H9 (cell line): ENCODE results near the gene STX3. TPM values are rescaled to one million over a fixed set of nuclear protein-coding genes. Genes with fewer than 3 reads are reported as not detected.

ENCODE experiments used
- DNase-seq: peaks from one replicate; pipeline ENCODE4 v3.0.0-alpha.2; 2017
- H2AFZ ChIP-seq: one replicate; pipeline ENCODE4 v1.6.1; 2013; ENCODE audit warnings: mild to moderate bottlenecking, low read length, control low read depth, moderate library complexity
- H2AK5ac ChIP-seq: 2 replicates; pipeline ENCODE4 v1.6.1; 2013; ENCODE audit warnings: low read length, control low read depth, mixed read lengths; ENCODE audit not compliant: insufficient read length
- H2BK120ac ChIP-seq: one replicate; pipeline ENCODE4 v1.6.1; 2013; ENCODE audit warnings: low read depth, mild to moderate bottlenecking, low read length, control low read depth, inconsistent platforms; ENCODE audit not compliant: poor library complexity, severe bottlenecking
- H2BK12ac ChIP-seq: 2 replicates; pipeline ENCODE4 v1.6.1; 2013; ENCODE audit warnings: low read length, control low read depth, mixed read lengths, low read depth; ENCODE audit not compliant: insufficient read length
- H2BK15ac ChIP-seq: 2 replicates; pipeline ENCODE4 v1.6.1; 2013; ENCODE audit warnings: low read depth, low read length, control low read depth
- H2BK20ac ChIP-seq: one replicate; pipeline ENCODE4 v1.6.1; 2013; ENCODE audit warnings: low read depth, mild to moderate bottlenecking, low read length, control low read depth, inconsistent platforms; ENCODE audit not compliant: poor library complexity, severe bottlenecking
- H2BK5ac ChIP-seq: 2 replicates; pipeline ENCODE4 v1.6.1; 2013; ENCODE audit warnings: low read length, control low read depth, mixed read lengths; ENCODE audit not compliant: insufficient read length
- H3K14ac ChIP-seq: 2 replicates; pipeline ENCODE4 v1.6.1; 2013; ENCODE audit warnings: low read length, control low read depth; ENCODE audit not compliant: insufficient read depth
- H3K18ac ChIP-seq: 2 replicates; pipeline ENCODE4 v1.6.1; 2013; ENCODE audit warnings: low read depth, mild to moderate bottlenecking, mixed read lengths, low read length, control low read depth; ENCODE audit not compliant: insufficient read length
- H3K23ac ChIP-seq: 2 replicates; pipeline ENCODE4 v1.6.1; 2013; ENCODE audit warnings: low read length, control low read depth, mixed read lengths, low read depth; ENCODE audit not compliant: insufficient read length
- H3K23me2 ChIP-seq: 2 replicates; pipeline ENCODE4 v1.6.1; 2013; ENCODE audit warnings: low read depth, mild to moderate bottlenecking, mixed read lengths, low read length, control low read depth; ENCODE audit not compliant: insufficient read length, poor library complexity, severe bottlenecking
- H3K27ac ChIP-seq: 2 replicates; pipeline ENCODE4 v1.5.1; 2013; ENCODE audit warnings: low read length, control low read depth, mixed read lengths, low read depth; ENCODE audit not compliant: insufficient read length
- H3K27me3 ChIP-seq: 2 replicates; pipeline ENCODE4 v1.6.1; 2013; ENCODE audit warnings: low read length, control low read depth, inconsistent platforms; ENCODE audit not compliant: insufficient read depth
- H3K4ac ChIP-seq: 2 replicates; pipeline ENCODE4 v1.6.1; 2013; ENCODE audit warnings: low read depth, mild to moderate bottlenecking, control low read depth, inconsistent platforms, low read length, moderate library complexity
- H3K4me1 ChIP-seq: 2 replicates; pipeline ENCODE4 v1.6.1; 2013; ENCODE audit warnings: low read length, control low read depth, inconsistent platforms; ENCODE audit not compliant: insufficient read depth
- H3K4me2 ChIP-seq: 2 replicates; pipeline ENCODE4 v1.6.1; 2013; ENCODE audit warnings: low read length, control low read depth, mixed read lengths; ENCODE audit not compliant: insufficient read length, insufficient read depth
- H3K56ac ChIP-seq: 2 replicates; pipeline ENCODE4 v1.6.1; 2013; ENCODE audit warnings: low read depth, mild to moderate bottlenecking, mixed read lengths, low read length, control low read depth; ENCODE audit not compliant: insufficient read length
- H3K79me1 ChIP-seq: 2 replicates; pipeline ENCODE4 v1.6.1; 2013; ENCODE audit warnings: low read depth, mild to moderate bottlenecking, moderate library complexity, low read length, control low read depth, inconsistent platforms; ENCODE audit not compliant: insufficient read depth, poor library complexity, severe bottlenecking
- H3K79me2 ChIP-seq: 2 replicates; pipeline ENCODE4 v1.6.1; 2013; ENCODE audit warnings: low read length, control low read depth, inconsistent platforms; ENCODE audit not compliant: insufficient read depth
- H3K9ac ChIP-seq: 2 replicates; pipeline ENCODE4 v1.6.1; 2013; ENCODE audit warnings: low read length, control low read depth, mixed read lengths; ENCODE audit not compliant: insufficient read length; ENCODE audit errors: extremely low read depth
- H3K9me3 ChIP-seq: one replicate; pipeline ENCODE4 v1.6.1; 2013; ENCODE audit warnings: low read depth, low read length, inconsistent platforms; ENCODE audit not compliant: control insufficient read depth
- H3T11ph ChIP-seq: one replicate; pipeline ENCODE4 v1.6.1; 2013; ENCODE audit warnings: mild to moderate bottlenecking, low read length, control low read depth, inconsistent platforms
- H4K20me1 ChIP-seq: one replicate; pipeline ENCODE4 v1.6.1; 2013; ENCODE audit not compliant: control insufficient read depth, insufficient read length, insufficient read depth
- H4K5ac ChIP-seq: 2 replicates; pipeline ENCODE4 v1.6.1; 2013; ENCODE audit warnings: low read depth, mild to moderate bottlenecking, mixed read lengths, low read length, control low read depth; ENCODE audit not compliant: insufficient read length
- H4K8ac ChIP-seq: replicated peaks from 2 replicates; pipeline ENCODE4 v1.6.1; 2013; ENCODE audit warnings: low read length, control low read depth, mixed read lengths, low read depth; ENCODE audit not compliant: insufficient read length
- H4K91ac ChIP-seq: 2 replicates; pipeline ENCODE4 v1.6.1; 2013; ENCODE audit warnings: low read depth, mild to moderate bottlenecking, moderate library complexity, mixed read lengths, low read length, control low read depth; ENCODE audit not compliant: insufficient read length
- H3K27ac Mint-ChIP-seq, 3 experiments: 2 replicates in 2 of 3; 3 replicates in 1 of 3; pipeline ENCODE4 v1.8.0; 2020 to 2021; ENCODE audit warnings: mixed read lengths in 3 of 3, mild to moderate bottlenecking in 1 of 3, moderate library complexity in 1 of 3
- H3K27me3 Mint-ChIP-seq: 2 replicates; pipeline ENCODE4 v1.8.0; 2021; ENCODE audit warnings: low read depth, mild to moderate bottlenecking, moderate library complexity, mixed read lengths
- H3K36me3 Mint-ChIP-seq, 3 experiments: 2 replicates in 2 of 3; 3 replicates in 1 of 3; pipeline ENCODE4 v1.8.0; 2020 to 2021; ENCODE audit warnings: low read depth in 3 of 3, mixed read lengths in 3 of 3; ENCODE audit not compliant: insufficient read depth in 1 of 3
- H3K4me1 Mint-ChIP-seq, 2 experiments: 2 replicates each; pipeline ENCODE4 v1.8.0; 2020; ENCODE audit warnings: mixed read lengths in 2 of 2
- H3K4me3 Mint-ChIP-seq, 2 experiments: 2 replicates in 1 of 2; 3 replicates in 1 of 2; pipeline ENCODE4 v1.8.0; 2020 to 2021; ENCODE audit warnings: mild to moderate bottlenecking in 2 of 2, mixed read lengths in 2 of 2, moderate library complexity in 1 of 2
- H3K9me3 Mint-ChIP-seq, 2 experiments: 2 replicates in 1 of 2; 3 replicates in 1 of 2; pipeline ENCODE4 v1.8.0; 2020; ENCODE audit warnings: mild to moderate bottlenecking in 2 of 2, mixed read lengths in 2 of 2, moderate library complexity in 1 of 2
- WGBS: extraction: QIAGEN DNeasy Blood & Tissue Kit; methylation state at CpG from one replicate; pipeline ENCODE4 v1.1.7; 2013; ENCODE audit warnings: missing lambda C conversion rate, low lambda C conversion rate, mixed read lengths; ENCODE audit not compliant: insufficient read length; ENCODE audit errors: extremely low coverage; 5-methylcytosine and 5-hydroxymethylcytosine counted together
- total RNA-seq: library from RNA; stranded (reverse); gene quantifications from 2 replicates; pipeline ENCODE4 v1.2.1, GENCODE V29; 2021
- TF ChIP-seq, protein P1 (sequence below): fragments of 200-600 bp; sonication (generic); conservative IDR thresholded peaks from 3 replicates; pipeline ENCODE4 v1.8.0; 2021; ENCODE audit warnings: antibody characterized with exemption, mild to moderate bottlenecking

Gene STX3
- total RNA-seq, 1 experiment from 2014 or later: 41.0 TPM

DNA sequence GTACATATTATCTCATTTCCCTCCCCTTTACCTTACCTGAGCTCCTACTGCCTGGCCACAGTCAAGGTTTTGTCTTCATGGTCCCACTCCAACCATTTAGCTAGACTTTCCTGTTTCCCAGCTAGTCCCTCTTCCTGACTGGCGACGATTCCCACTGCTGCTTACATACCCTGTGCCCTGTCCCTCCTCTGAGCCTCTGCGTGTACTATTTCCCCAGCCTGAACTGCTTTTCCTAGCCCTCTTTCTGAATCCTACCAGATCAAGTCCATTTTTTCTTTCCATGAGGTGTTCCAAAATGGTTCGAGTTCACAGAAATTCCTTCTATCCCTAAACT is 32.0 kb downstream of the STX3 start:
- Histone ChIP-seq H3K4ac (no peak overlapping the region), H3K56ac (no peak overlapping the region), H3K27ac (no peak overlapping the region), H3K9me3 (no peaks in the 10 kb centered on the region), H2AFZ (no peak overlapping the region), H2BK20ac (no peak overlapping the region), H3K9ac (no peak overlapping the region), H3K79me2 (no peaks in the 10 kb centered on the region), H4K91ac (no peak overlapping the region), H3K27me3 (no peaks in the 10 kb centered on the region), H3K4me1 (no peaks in the 10 kb centered on the region), H2BK12ac (no peak overlapping the region), H4K5ac (no peak overlapping the region), H3K4me2 (no peak overlapping the region), H3K23me2 (no peaks in the 10 kb centered on the region), H4K8ac (no peak overlapping the region), H2BK15ac (no peak overlapping the region), H3K14ac (no peak overlapping the region), H2AK5ac (no peak overlapping the region), H3T11ph (no peak overlapping the region), H3K18ac (no peak overlapping the region), H3K23ac (no peak overlapping the region), H4K20me1 (no peaks in the 10 kb centered on the region), H2BK120ac (no peak overlapping the region), H3K79me1 (no peaks in the 10 kb centered on the region), H2BK5ac (no peak overlapping the region)
- Mint-ChIP-seq H3K36me3 (peaks cover 28 to 65% (median 63%) of the 10 kb centered on the region in 3 experiments), H3K9me3 (peaks cover 5 to 9% of the 10 kb centered on the region in 2 experiments; a peak in 4 of 5 replicates), H3K27ac (peak overlapping the region in 2 of 3 experiments; percentile 5 to 32; a peak in 3 of 7 replicates), H3K4me3 (no peak overlapping the region), H3K27me3 (no peaks in the 10 kb centered on the region), H3K4me1 (no peaks in the 10 kb centered on the region)
- TF ChIP-seq, protein P1, sequence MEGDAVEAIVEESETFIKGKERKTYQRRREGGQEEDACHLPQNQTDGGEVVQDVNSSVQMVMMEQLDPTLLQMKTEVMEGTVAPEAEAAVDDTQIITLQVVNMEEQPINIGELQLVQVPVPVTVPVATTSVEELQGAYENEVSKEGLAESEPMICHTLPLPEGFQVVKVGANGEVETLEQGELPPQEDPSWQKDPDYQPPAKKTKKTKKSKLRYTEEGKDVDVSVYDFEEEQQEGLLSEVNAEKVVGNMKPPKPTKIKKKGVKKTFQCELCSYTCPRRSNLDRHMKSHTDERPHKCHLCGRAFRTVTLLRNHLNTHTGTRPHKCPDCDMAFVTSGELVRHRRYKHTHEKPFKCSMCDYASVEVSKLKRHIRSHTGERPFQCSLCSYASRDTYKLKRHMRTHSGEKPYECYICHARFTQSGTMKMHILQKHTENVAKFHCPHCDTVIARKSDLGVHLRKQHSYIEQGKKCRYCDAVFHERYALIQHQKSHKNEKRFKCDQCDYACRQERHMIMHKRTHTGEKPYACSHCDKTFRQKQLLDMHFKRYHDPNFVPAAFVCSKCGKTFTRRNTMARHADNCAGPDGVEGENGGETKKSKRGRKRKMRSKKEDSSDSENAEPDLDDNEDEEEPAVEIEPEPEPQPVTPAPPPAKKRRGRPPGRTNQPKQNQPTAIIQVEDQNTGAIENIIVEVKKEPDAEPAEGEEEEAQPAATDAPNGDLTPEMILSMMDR: no peak
- no peak for DNase-seq
- no CpG with 5 or more reads among the region's 4 CpGs for WGBS
